ENCODE data around the gene SLC5A10.

SLC5A10 gene

GRCh38 chr17:18965530-18966236, 13.7 kb downstream of the SLC5A10 start:
- DNase-seq: no peak

- DNase-seq: peak; percentile 58
These were observed 15.1 kb downstream of the SLC5A10 start for GRCh38 chr17:18966831-18967624.

- DNase-seq: no peak
These were observed 16.0 kb downstream of the SLC5A10 start for GRCh38 chr17:18967916-18968315.

GRCh38 chr17:18968345-18968744, 16.4 kb downstream of the SLC5A10 start:
- DNase-seq: no peak

GRCh38 chr17:18968945-18969887, 17.3 kb downstream of the SLC5A10 start:
- no peak for DNase-seq

- DNase-seq: no peak
These were observed 18.9 kb downstream of the SLC5A10 start for GRCh38 chr17:18970582-18971480.

GRCh38 chr17:18971801-18972200, 19.8 kb downstream of the SLC5A10 start:
- no peak for DNase-seq

- no peak for DNase-seq
These were observed 22.6 kb downstream of the SLC5A10 start for GRCh38 chr17:18974407-18975149.

- DNase-seq: no peak
These were observed 23.6 kb downstream of the SLC5A10 start for GRCh38 chr17:18975597-18975996.

GRCh38 chr17:18976201-18976600, 24.2 kb downstream of the SLC5A10 start:
- DNase-seq: no peak

GRCh38 chr17:18977021-18977420, 25.1 kb downstream of the SLC5A10 start:
- DNase-seq: no peak

GRCh38 chr17:18977646-18978045, 25.7 kb downstream of the SLC5A10 start:
- no peak for DNase-seq

GRCh38 chr17:18978050-18978449, 26.1 kb downstream of the SLC5A10 start:
- no peak for DNase-seq

GRCh38 chr17:18978655-18979054, 26.7 kb downstream of the SLC5A10 start:
- no peak for DNase-seq

GRCh38 chr17:18980682-18981334, 28.8 kb downstream of the SLC5A10 start:
- DNase-seq: no peak

GRCh38 chr17:18981335-18981641, 29.3 kb downstream of the SLC5A10 start:
- DNase-seq: no peak

GRCh38 chr17:18981642-18982424, 29.9 kb downstream of the SLC5A10 start:
- no peak for DNase-seq

- no peak for DNase-seq
These were observed 32.5 kb downstream of the SLC5A10 start for GRCh38 chr17:18984273-18985114.

- no peak for DNase-seq
These were observed 33.5 kb downstream of the SLC5A10 start for GRCh38 chr17:18985475-18985874.
